H9 (cell line): Measurements from ENCODE around the gene RAP1GAP. TPM values are rescaled to one million over a fixed set of nuclear protein-coding genes. Genes with fewer than 3 reads are reported as not detected.
A peak's percentile ranks its signal among the peaks of the same experiment; 100 is the strongest.

ENCODE experiments used
- DNase-seq: peaks from one replicate; pipeline ENCODE4 v3.0.0-alpha.2; 2017
- H2AFZ ChIP-seq: one replicate; pipeline ENCODE4 v1.6.1; 2013; ENCODE audit warnings: mild to moderate bottlenecking, low read length, control low read depth, moderate library complexity
- H2AK5ac ChIP-seq: 2 replicates; pipeline ENCODE4 v1.6.1; 2013; ENCODE audit warnings: low read length, control low read depth, mixed read lengths; ENCODE audit not compliant: insufficient read length
- H2BK120ac ChIP-seq: one replicate; pipeline ENCODE4 v1.6.1; 2013; ENCODE audit warnings: low read depth, mild to moderate bottlenecking, low read length, control low read depth, inconsistent platforms; ENCODE audit not compliant: poor library complexity, severe bottlenecking
- H2BK12ac ChIP-seq: 2 replicates; pipeline ENCODE4 v1.6.1; 2013; ENCODE audit warnings: low read length, control low read depth, mixed read lengths, low read depth; ENCODE audit not compliant: insufficient read length
- H2BK15ac ChIP-seq: 2 replicates; pipeline ENCODE4 v1.6.1; 2013; ENCODE audit warnings: low read depth, low read length, control low read depth
- H2BK20ac ChIP-seq: one replicate; pipeline ENCODE4 v1.6.1; 2013; ENCODE audit warnings: low read depth, mild to moderate bottlenecking, low read length, control low read depth, inconsistent platforms; ENCODE audit not compliant: poor library complexity, severe bottlenecking
- H2BK5ac ChIP-seq: 2 replicates; pipeline ENCODE4 v1.6.1; 2013; ENCODE audit warnings: low read length, control low read depth, mixed read lengths; ENCODE audit not compliant: insufficient read length
- H3K14ac ChIP-seq: 2 replicates; pipeline ENCODE4 v1.6.1; 2013; ENCODE audit warnings: low read length, control low read depth; ENCODE audit not compliant: insufficient read depth
- H3K18ac ChIP-seq: 2 replicates; pipeline ENCODE4 v1.6.1; 2013; ENCODE audit warnings: low read depth, mild to moderate bottlenecking, mixed read lengths, low read length, control low read depth; ENCODE audit not compliant: insufficient read length
- H3K23ac ChIP-seq: 2 replicates; pipeline ENCODE4 v1.6.1; 2013; ENCODE audit warnings: low read length, control low read depth, mixed read lengths, low read depth; ENCODE audit not compliant: insufficient read length
- H3K23me2 ChIP-seq: 2 replicates; pipeline ENCODE4 v1.6.1; 2013; ENCODE audit warnings: low read depth, mild to moderate bottlenecking, mixed read lengths, low read length, control low read depth; ENCODE audit not compliant: insufficient read length, poor library complexity, severe bottlenecking
- H3K27ac ChIP-seq: 2 replicates; pipeline ENCODE4 v1.5.1; 2013; ENCODE audit warnings: low read length, control low read depth, mixed read lengths, low read depth; ENCODE audit not compliant: insufficient read length
- H3K27me3 ChIP-seq: 2 replicates; pipeline ENCODE4 v1.6.1; 2013; ENCODE audit warnings: low read length, control low read depth, inconsistent platforms; ENCODE audit not compliant: insufficient read depth
- H3K4ac ChIP-seq: 2 replicates; pipeline ENCODE4 v1.6.1; 2013; ENCODE audit warnings: low read depth, mild to moderate bottlenecking, control low read depth, inconsistent platforms, low read length, moderate library complexity
- H3K4me1 ChIP-seq: 2 replicates; pipeline ENCODE4 v1.6.1; 2013; ENCODE audit warnings: low read length, control low read depth, inconsistent platforms; ENCODE audit not compliant: insufficient read depth
- H3K4me2 ChIP-seq: 2 replicates; pipeline ENCODE4 v1.6.1; 2013; ENCODE audit warnings: low read length, control low read depth, mixed read lengths; ENCODE audit not compliant: insufficient read length, insufficient read depth
- H3K56ac ChIP-seq: 2 replicates; pipeline ENCODE4 v1.6.1; 2013; ENCODE audit warnings: low read depth, mild to moderate bottlenecking, mixed read lengths, low read length, control low read depth; ENCODE audit not compliant: insufficient read length
- H3K79me1 ChIP-seq: 2 replicates; pipeline ENCODE4 v1.6.1; 2013; ENCODE audit warnings: low read depth, mild to moderate bottlenecking, moderate library complexity, low read length, control low read depth, inconsistent platforms; ENCODE audit not compliant: insufficient read depth, poor library complexity, severe bottlenecking
- H3K79me2 ChIP-seq: 2 replicates; pipeline ENCODE4 v1.6.1; 2013; ENCODE audit warnings: low read length, control low read depth, inconsistent platforms; ENCODE audit not compliant: insufficient read depth
- H3K9ac ChIP-seq: 2 replicates; pipeline ENCODE4 v1.6.1; 2013; ENCODE audit warnings: low read length, control low read depth, mixed read lengths; ENCODE audit not compliant: insufficient read length; ENCODE audit errors: extremely low read depth
- H3K9me3 ChIP-seq: one replicate; pipeline ENCODE4 v1.6.1; 2013; ENCODE audit warnings: low read depth, low read length, inconsistent platforms; ENCODE audit not compliant: control insufficient read depth
- H3T11ph ChIP-seq: one replicate; pipeline ENCODE4 v1.6.1; 2013; ENCODE audit warnings: mild to moderate bottlenecking, low read length, control low read depth, inconsistent platforms
- H4K20me1 ChIP-seq: one replicate; pipeline ENCODE4 v1.6.1; 2013; ENCODE audit not compliant: control insufficient read depth, insufficient read length, insufficient read depth
- H4K5ac ChIP-seq: 2 replicates; pipeline ENCODE4 v1.6.1; 2013; ENCODE audit warnings: low read depth, mild to moderate bottlenecking, mixed read lengths, low read length, control low read depth; ENCODE audit not compliant: insufficient read length
- H4K8ac ChIP-seq: replicated peaks from 2 replicates; pipeline ENCODE4 v1.6.1; 2013; ENCODE audit warnings: low read length, control low read depth, mixed read lengths, low read depth; ENCODE audit not compliant: insufficient read length
- H4K91ac ChIP-seq: 2 replicates; pipeline ENCODE4 v1.6.1; 2013; ENCODE audit warnings: low read depth, mild to moderate bottlenecking, moderate library complexity, mixed read lengths, low read length, control low read depth; ENCODE audit not compliant: insufficient read length
- H3K27ac Mint-ChIP-seq, 3 experiments: 2 replicates in 2 of 3; 3 replicates in 1 of 3; pipeline ENCODE4 v1.8.0; 2020 to 2021; ENCODE audit warnings: mixed read lengths in 3 of 3, mild to moderate bottlenecking in 1 of 3, moderate library complexity in 1 of 3
- H3K27me3 Mint-ChIP-seq: 2 replicates; pipeline ENCODE4 v1.8.0; 2021; ENCODE audit warnings: low read depth, mild to moderate bottlenecking, moderate library complexity, mixed read lengths
- H3K36me3 Mint-ChIP-seq, 3 experiments: 2 replicates in 2 of 3; 3 replicates in 1 of 3; pipeline ENCODE4 v1.8.0; 2020 to 2021; ENCODE audit warnings: low read depth in 3 of 3, mixed read lengths in 3 of 3; ENCODE audit not compliant: insufficient read depth in 1 of 3
- H3K4me1 Mint-ChIP-seq, 2 experiments: 2 replicates each; pipeline ENCODE4 v1.8.0; 2020; ENCODE audit warnings: mixed read lengths in 2 of 2
- H3K4me3 Mint-ChIP-seq, 2 experiments: 2 replicates in 1 of 2; 3 replicates in 1 of 2; pipeline ENCODE4 v1.8.0; 2020 to 2021; ENCODE audit warnings: mild to moderate bottlenecking in 2 of 2, mixed read lengths in 2 of 2, moderate library complexity in 1 of 2
- H3K9me3 Mint-ChIP-seq, 2 experiments: 2 replicates in 1 of 2; 3 replicates in 1 of 2; pipeline ENCODE4 v1.8.0; 2020; ENCODE audit warnings: mild to moderate bottlenecking in 2 of 2, mixed read lengths in 2 of 2, moderate library complexity in 1 of 2
- CTCF ChIP-seq: fragments of 200-600 bp; sonication (generic); conservative IDR thresholded peaks from 3 replicates; pipeline ENCODE4 v1.8.0; 2021; ENCODE audit warnings: antibody characterized with exemption, mild to moderate bottlenecking
- WGBS: extraction: QIAGEN DNeasy Blood & Tissue Kit; methylation state at CpG from one replicate; pipeline ENCODE4 v1.1.7; 2013; ENCODE audit warnings: missing lambda C conversion rate, low lambda C conversion rate, mixed read lengths; ENCODE audit not compliant: insufficient read length; ENCODE audit errors: extremely low coverage; 5-methylcytosine and 5-hydroxymethylcytosine counted together
- total RNA-seq: library from RNA; stranded (reverse); gene quantifications from 2 replicates; pipeline ENCODE4 v1.2.1, GENCODE V29; 2021

RAP1GAP gene
- total RNA-seq, 1 experiment from 2014 or later = 7.9 TPM

GRCh38 chr1:21673277-21673780 lies 4.2 kb upstream of the RAP1GAP start:
- Mint-ChIP-seq H3K36me3 (peaks cover 0 to 7% (median 2%) of the 10 kb centered on the region in 3 experiments; a peak in 3 of 7 replicates), H3K4me1 (peaks cover 33 to 38% of the 10 kb centered on the region in 2 experiments), H3K27me3 (peaks cover 12% of the 10 kb centered on the region), H3K4me3 (no peak overlapping the region), H3K27ac (peak overlapping the region in 1 of 3 experiments; percentile 51; a peak in 2 of 7 replicates), H3K9me3 (no peaks in the 10 kb centered on the region)
- DNase-seq = peak; percentile 31
- Histone ChIP-seq H3K56ac (no peak overlapping the region), H3K9me3 (no peaks in the 10 kb centered on the region), H4K8ac (no peak overlapping the region), H3K79me1 (no peaks in the 10 kb centered on the region), H4K5ac (no peak overlapping the region), H3K23me2 (peaks cover 14% of the 10 kb centered on the region), H4K20me1 (no peaks in the 10 kb centered on the region), H3K4ac (no peak overlapping the region), H3K4me1 (no peaks in the 10 kb centered on the region; the same call in 1 of the 2 replicates), H3K27ac (no peak overlapping the region), H3K23ac (no peak overlapping the region), H2BK20ac (no peak overlapping the region), H2BK5ac (no peak overlapping the region), H2AK5ac (no peak overlapping the region), H4K91ac (no peak overlapping the region), H3K14ac (no peak overlapping the region), H3K9ac (no peak overlapping the region), H3T11ph (no peak overlapping the region), H3K4me2 (no peak overlapping the region), H3K79me2 (no peaks in the 10 kb centered on the region), H3K27me3 (no peaks in the 10 kb centered on the region; the same call in 1 of the 2 replicates), H3K18ac (no peak overlapping the region), H2BK15ac (no peak overlapping the region), H2BK12ac (no peak overlapping the region), H2BK120ac (no peak overlapping the region), H2AFZ (no peak overlapping the region)
- WGBS = no CpG with 5 or more reads among the region's 9 CpGs
- TF ChIP-seq CTCF = no peak
